CD4-positive, alpha-beta T cell (primary cell): ENCODE measurements around the gene BRINP3. TPM values are rescaled to one million over a fixed set of nuclear protein-coding genes. Genes with fewer than 3 reads are reported as not detected.

ENCODE experiments used
- ATAC-seq: fragments of 200-7000 bp; cut with Tn5 transposase; one replicate; pipeline ENCODE4 v1.10.0; 2022; ENCODE audit warnings: mild to moderate bottlenecking; ENCODE audit not compliant: poor library complexity
- CTCF ChIA-PET: fragments of 350-600 bp; sonication (Branson Sonifier 250); formaldehyde crosslinking; loops from one replicate; lab custom pipeline; 2021; ENCODE audit warnings: antibody characterized with exemption, inconsistent platforms; lab: Charles Lee
- POLR2A ChIA-PET: fragments of 350-600 bp; sonication (Branson Sonifier 250); formaldehyde crosslinking; loops from one replicate; lab custom pipeline; 2021; ENCODE audit warnings: antibody characterized with exemption, inconsistent platforms; lab: Charles Lee
- DNase-seq, 14 experiments: peaks; one replicate each; pipeline ENCODE4 v3.0.0-alpha.2; 2013 to 2020; ENCODE audit warnings: mixed read lengths in 2 of 14
- H3K27ac ChIP-seq, 2 donors: one replicate each; pipeline versions ENCODE4 v1.5.1 to v1.7.0; 2013; ENCODE audit warnings: low read length in 2 of 2, low read depth in 1 of 2, mild to moderate bottlenecking in 1 of 2
- H3K27me3 ChIP-seq, 2 experiments: 1 replicate in 1 of 2; 2 replicates in 1 of 2; pipeline versions ENCODE4 v1.6.1 to v1.7.0; 2013; ENCODE audit warnings: low read length in 2 of 2, control low read depth in 1 of 2, mild to moderate bottlenecking in 1 of 2, moderate library complexity in 1 of 2; ENCODE audit not compliant: insufficient read depth in 2 of 2, control insufficient read depth in 1 of 2
- H3K36me3 ChIP-seq: one replicate; pipeline ENCODE4 v1.6.1; 2013; ENCODE audit warnings: low read length, control low read depth; ENCODE audit not compliant: insufficient read depth
- H3K4me1 ChIP-seq: one replicate; pipeline ENCODE4 v1.6.1; 2013; ENCODE audit warnings: low read length, control low read depth; ENCODE audit not compliant: insufficient read depth
- H3K4me3 ChIP-seq: one replicate; pipeline ENCODE4 v1.5.1; 2013; ENCODE audit warnings: mild to moderate bottlenecking, low read length, moderate library complexity
- H3K9me3 ChIP-seq, 2 experiments: 1 replicate in 1 of 2; 2 replicates in 1 of 2; pipeline versions ENCODE4 v1.6.1 to v1.7.0; 2013; ENCODE audit warnings: low read length in 2 of 2, mild to moderate bottlenecking in 2 of 2, control low read depth in 1 of 2, moderate library complexity in 1 of 2; ENCODE audit not compliant: control insufficient read depth in 1 of 2, insufficient read depth in 1 of 2
- H3K27ac Mint-ChIP-seq: one replicate; pipeline ENCODE4 v1.8.0; 2020; ENCODE audit warnings: mixed read lengths
- H3K27me3 Mint-ChIP-seq: one replicate; pipeline ENCODE4 v1.8.0; 2021; ENCODE audit warnings: mixed read lengths
- H3K36me3 Mint-ChIP-seq: one replicate; pipeline ENCODE4 v1.8.0; 2021; ENCODE audit warnings: low read depth, mixed read lengths
- H3K4me1 Mint-ChIP-seq: one replicate; pipeline ENCODE4 v1.8.0; 2021; ENCODE audit warnings: low read depth, mixed read lengths
- H3K4me3 Mint-ChIP-seq: one replicate; pipeline ENCODE4 v1.8.0; 2020; ENCODE audit warnings: mild to moderate bottlenecking, mixed read lengths
- H3K9me3 Mint-ChIP-seq: one replicate; pipeline ENCODE4 v1.8.0; 2020; ENCODE audit warnings: mixed read lengths
- intact Hi-C, 2 experiments: fragments of 100-400 bp; cut with DNase I in 1 of 2; cut with micrococcal nuclease in 1 of 2; formaldehyde crosslinking; loops; one replicate each; pipeline versions ENCODE4 v1.15.1 to v1.9.0; 2023 to 2025; cut with DNase I, micrococcal nuclease
- total RNA-seq, 174 experiments: library from RNA in 2 of 174; stranded (reverse) in 2 of 174; gene quantifications; one replicate each; pipeline ENCODE4 v1.2.3 and lab custom pipeline; 2021 to 2026
- TF ChIP-seq, protein P1 (sequence below): fragments of 200-600 bp; IDR thresholded peaks from one replicate; pipeline ENCODE4 v1.8.0; 2022; ENCODE audit warnings: antibody characterized with exemption, mild to moderate bottlenecking

Gene BRINP3
- total RNA-seq, 2 experiments from 2014 or later: not detected

DNA sequence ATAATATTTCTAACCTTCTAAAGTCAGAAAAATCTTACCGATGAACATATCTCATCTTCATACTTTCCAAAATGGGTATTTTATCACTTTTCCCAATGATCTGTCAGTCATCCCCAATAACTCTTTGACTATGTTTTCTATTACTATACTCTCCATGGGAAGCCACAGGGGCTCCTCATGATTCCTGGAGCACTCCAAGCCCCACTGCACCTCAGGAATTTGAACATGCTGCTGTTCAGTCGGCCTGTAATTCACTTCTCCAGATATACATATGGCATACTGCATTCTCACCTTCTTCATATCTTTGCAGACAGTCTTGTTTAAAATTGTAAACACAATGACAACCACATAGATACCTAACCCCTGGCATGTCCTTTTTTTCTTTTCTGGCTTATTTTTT, 333.0 kb downstream of the BRINP3 start:
- ATAC-seq: no peak
- no peaks in the 10 kb centered on the region for H3K36me3 Mint-ChIP-seq
- no peaks in the 10 kb centered on the region for H3K27me3 Mint-ChIP-seq
- no peak for DNase-seq
- Histone ChIP-seq H3K36me3 (no peaks in the 10 kb centered on the region), H3K9me3 (peaks cover 0 to 5% of the 10 kb centered on the region in 2 experiments), H3K27me3 (no peaks in the 10 kb centered on the region), H3K27ac (no peak overlapping the region), H3K4me1 (no peaks in the 10 kb centered on the region), H3K4me3 (no peak overlapping the region)
- no peak overlapping the region for H3K27ac Mint-ChIP-seq
- H3K4me1 Mint-ChIP-seq: no peaks in the 10 kb centered on the region
- H3K4me3 Mint-ChIP-seq: no peak overlapping the region
- ChIA-PET POLR2A (no interaction called here), CTCF (no interaction called here)
- H3K9me3 Mint-ChIP-seq: peaks cover 9% of the 10 kb centered on the region
- intact Hi-C loops: no loop called here
- TF ChIP-seq, protein P1, sequence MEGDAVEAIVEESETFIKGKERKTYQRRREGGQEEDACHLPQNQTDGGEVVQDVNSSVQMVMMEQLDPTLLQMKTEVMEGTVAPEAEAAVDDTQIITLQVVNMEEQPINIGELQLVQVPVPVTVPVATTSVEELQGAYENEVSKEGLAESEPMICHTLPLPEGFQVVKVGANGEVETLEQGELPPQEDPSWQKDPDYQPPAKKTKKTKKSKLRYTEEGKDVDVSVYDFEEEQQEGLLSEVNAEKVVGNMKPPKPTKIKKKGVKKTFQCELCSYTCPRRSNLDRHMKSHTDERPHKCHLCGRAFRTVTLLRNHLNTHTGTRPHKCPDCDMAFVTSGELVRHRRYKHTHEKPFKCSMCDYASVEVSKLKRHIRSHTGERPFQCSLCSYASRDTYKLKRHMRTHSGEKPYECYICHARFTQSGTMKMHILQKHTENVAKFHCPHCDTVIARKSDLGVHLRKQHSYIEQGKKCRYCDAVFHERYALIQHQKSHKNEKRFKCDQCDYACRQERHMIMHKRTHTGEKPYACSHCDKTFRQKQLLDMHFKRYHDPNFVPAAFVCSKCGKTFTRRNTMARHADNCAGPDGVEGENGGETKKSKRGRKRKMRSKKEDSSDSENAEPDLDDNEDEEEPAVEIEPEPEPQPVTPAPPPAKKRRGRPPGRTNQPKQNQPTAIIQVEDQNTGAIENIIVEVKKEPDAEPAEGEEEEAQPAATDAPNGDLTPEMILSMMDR: no peak

DNA sequence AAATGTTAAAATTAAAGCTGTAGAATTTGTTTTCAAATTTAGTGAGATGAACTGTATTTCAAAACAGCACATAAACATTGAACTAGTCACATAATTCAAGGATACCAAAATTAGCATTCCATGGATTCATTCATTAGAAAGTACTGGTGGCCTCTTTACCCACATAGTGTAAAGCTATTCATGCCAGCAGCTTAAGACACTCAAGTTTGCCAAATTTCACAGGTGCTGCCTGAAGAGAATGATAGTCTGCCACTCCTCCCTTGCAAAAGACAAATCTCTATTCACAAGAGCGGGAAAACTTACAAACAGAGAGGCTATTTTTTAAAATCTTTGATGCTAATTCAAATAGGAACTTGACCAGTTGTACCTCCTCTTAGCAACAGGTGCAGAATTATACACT, 337.0 kb downstream of the BRINP3 start:
- H3K27ac ChIP-seq: no peak overlapping the region
- peaks cover 0 to 6% of the 10 kb centered on the region in 2 experiments for H3K9me3 ChIP-seq
- H3K4me1 Mint-ChIP-seq: no peaks in the 10 kb centered on the region
- H3K4me3 ChIP-seq: no peak overlapping the region
- no peaks in the 10 kb centered on the region for H3K27me3 Mint-ChIP-seq
- H3K4me3 Mint-ChIP-seq: no peak overlapping the region
- TF ChIP-seq, protein P1: no peak
- intact Hi-C loops: no loop called here
- H3K27ac Mint-ChIP-seq: no peak overlapping the region
- H3K27me3 ChIP-seq: no peaks in the 10 kb centered on the region
- no peak for DNase-seq
- CTCF ChIA-PET: no interaction called here
- peaks cover 5% of the 10 kb centered on the region for H3K9me3 Mint-ChIP-seq
- no peaks in the 10 kb centered on the region for H3K36me3 ChIP-seq
- no peaks in the 10 kb centered on the region for H3K4me1 ChIP-seq
- no peak for ATAC-seq
- POLR2A ChIA-PET: no interaction called here
- no peaks in the 10 kb centered on the region for H3K36me3 Mint-ChIP-seq

DNA sequence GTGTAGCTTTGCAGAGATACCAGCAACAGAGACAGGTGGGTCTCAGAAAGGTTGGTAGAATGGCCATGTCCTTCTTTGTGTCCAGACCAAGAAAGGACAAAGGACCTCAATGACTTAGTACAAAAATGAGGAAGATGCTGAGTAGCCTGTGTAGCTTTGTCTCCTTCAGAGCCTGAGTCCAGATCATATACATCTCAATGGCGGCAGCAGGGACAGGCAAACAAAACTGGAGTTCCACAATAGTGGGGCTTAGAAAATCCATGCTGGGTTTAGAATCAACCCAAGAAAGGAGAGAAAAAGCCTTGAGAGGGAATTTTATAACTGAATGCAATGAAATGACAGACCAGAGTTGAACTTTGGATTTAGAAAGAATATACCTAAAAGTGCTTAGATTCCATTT, 339.0 kb downstream of the BRINP3 start:
- CTCF ChIA-PET: no interaction called here
- Histone ChIP-seq H3K27ac (no peak overlapping the region), H3K9me3 (peaks cover 0 to 6% of the 10 kb centered on the region in 2 experiments), H3K36me3 (no peaks in the 10 kb centered on the region), H3K4me3 (no peak overlapping the region), H3K4me1 (no peaks in the 10 kb centered on the region), H3K27me3 (no peaks in the 10 kb centered on the region)
- TF ChIP-seq, protein P1: no peak
- POLR2A ChIA-PET: no interaction called here
- no peaks in the 10 kb centered on the region for H3K4me1 Mint-ChIP-seq
- peaks cover 4% of the 10 kb centered on the region for H3K9me3 Mint-ChIP-seq
- H3K4me3 Mint-ChIP-seq: no peak overlapping the region
- intact Hi-C loops: no loop called here
- H3K36me3 Mint-ChIP-seq: no peaks in the 10 kb centered on the region
- no peak overlapping the region for H3K27ac Mint-ChIP-seq
- no peaks in the 10 kb centered on the region for H3K27me3 Mint-ChIP-seq
- ATAC-seq (no peak), DNase-seq (no peak)
